HTERT RPE-1 (cell line): ENCODE results near the gene MOB3B.
"Not testable (repeated sequence)": the region's sequence is repeated elsewhere in the genome, so short reads cannot be mapped to it uniquely, and the experiment has no call there.

ENCODE experiments used
- in situ Hi-C: fragments of 300-500 bp; cut with MboI; formaldehyde crosslinking; loops from 4 replicates; pipeline ENCODE4 v1.14.3; 2020; ENCODE audit warnings: low sequenced_read_pairs

MOB3B gene

GRCh38 chr9:27519466-27520465 is 9.8 kb downstream of the MOB3B start:
- in situ Hi-C loops, result no loop called here

GRCh38 chr9:27518809-27519208 is 10.8 kb downstream of the MOB3B start:
- in situ Hi-C loops, result no loop called here

GRCh38 chr9:27518006-27518405 is 11.6 kb downstream of the MOB3B start:
- in situ Hi-C loops, result no loop called here

GRCh38 chr9:27514551-27514950 is 15.1 kb downstream of the MOB3B start:
- in situ Hi-C loops, result no loop called here

- in situ Hi-C loops, result no loop called here
Measured at GRCh38 chr9:27511771-27512170, 17.8 kb downstream of the MOB3B start.

- in situ Hi-C loops, result no loop called here
Measured at GRCh38 chr9:27510780-27511179, 18.8 kb downstream of the MOB3B start.

- in situ Hi-C loops, result no loop called here
Measured at GRCh38 chr9:27506981-27507380, 22.6 kb downstream of the MOB3B start.

- in situ Hi-C loops, result no loop called here
Measured at GRCh38 chr9:27505744-27506161, 23.9 kb downstream of the MOB3B start.

- in situ Hi-C loops, result no loop called here
Measured at GRCh38 chr9:27504259-27504658, 25.4 kb downstream of the MOB3B start.

GRCh38 chr9:27503623-27504022 is 26.0 kb downstream of the MOB3B start:
- in situ Hi-C loops, result no loop called here

- in situ Hi-C loops, result not testable (repeated sequence)
Measured at GRCh38 chr9:27500902-27501301, 28.7 kb downstream of the MOB3B start.

GRCh38 chr9:27499451-27499850 is 30.2 kb downstream of the MOB3B start:
- in situ Hi-C loops, result no loop called here

GRCh38 chr9:27497883-27498417 is 31.7 kb downstream of the MOB3B start:
- in situ Hi-C loops, result no loop called here

GRCh38 chr9:27496135-27496504 is 33.5 kb downstream of the MOB3B start:
- in situ Hi-C loops, result no loop called here

- in situ Hi-C loops, result no loop called here
Measured at GRCh38 chr9:27495480-27496134, 34.0 kb downstream of the MOB3B start.

GRCh38 chr9:27491154-27491553 is 38.5 kb downstream of the MOB3B start:
- in situ Hi-C loops, result no loop called here

GRCh38 chr9:27489087-27489876 is 40.3 kb downstream of the MOB3B start:
- in situ Hi-C loops, result no loop called here

GRCh38 chr9:27487927-27488326 is 41.7 kb downstream of the MOB3B start:
- in situ Hi-C loops, result no loop called here

GRCh38 chr9:27487128-27487640 is 42.4 kb downstream of the MOB3B start:
- in situ Hi-C loops, result no loop called here

GRCh38 chr9:27485158-27485557 is 44.5 kb downstream of the MOB3B start:
- in situ Hi-C loops, result no loop called here

- in situ Hi-C loops, result no loop called here
Measured at GRCh38 chr9:27483576-27483975, 46.0 kb downstream of the MOB3B start.
